HG03342 (cell line): Measurements from ENCODE around the gene ECSCR.
"Not testable (repeated sequence)": the region's sequence is repeated elsewhere in the genome, so short reads cannot be mapped to it uniquely, and the experiment has no call there.

Experiments
- ATAC-seq: cut with Tn5 transposase; IDR thresholded peaks from one replicate; pipeline ENCODE4 v1.9.1; 2021; ENCODE audit warnings: mild to moderate bottlenecking, moderate library complexity; ENCODE audit not compliant: unreplicated experiment

The ECSCR gene

GRCh38 chr5:139414581-139415130, 47.9 kb downstream of the ECSCR start:
- ATAC-seq = no peak

- ATAC-seq = no peak
These were observed 48.6 kb downstream of the ECSCR start for GRCh38 chr5:139413963-139414362.

- no peak for ATAC-seq
These were observed 49.4 kb downstream of the ECSCR start for GRCh38 chr5:139413153-139413552.

GRCh38 chr5:139410993-139411828, 51.3 kb downstream of the ECSCR start:
- ATAC-seq = no peak

GRCh38 chr5:139410121-139410992, 52.2 kb downstream of the ECSCR start:
- ATAC-seq = no peak

GRCh38 chr5:139409116-139409515, 53.4 kb downstream of the ECSCR start:
- not testable (repeated sequence) for ATAC-seq

GRCh38 chr5:139408191-139408590, 54.4 kb downstream of the ECSCR start:
- no peak for ATAC-seq

- ATAC-seq = no peak
These were observed 55.0 kb downstream of the ECSCR start for GRCh38 chr5:139407517-139407916.

- ATAC-seq = no peak
These were observed 55.6 kb downstream of the ECSCR start for GRCh38 chr5:139406963-139407362.

- no peak for ATAC-seq
These were observed 58.1 kb downstream of the ECSCR start for GRCh38 chr5:139404484-139404840.

- ATAC-seq = peak; percentile 81
These were observed 58.6 kb downstream of the ECSCR start, which contains the start of gene SPATA24 for GRCh38 chr5:139403787-139404483. TSS of gene SPATA24 (minus strand) at chr5:139404089. CDS start at chr5:139404060, 29 bp downstream.

- no peak for ATAC-seq
These were observed 59.1 kb downstream of the ECSCR start for GRCh38 chr5:139403418-139403786.

- no peak for ATAC-seq
These were observed 59.9 kb downstream of the ECSCR start for GRCh38 chr5:139402561-139403158.

- no peak for ATAC-seq
These were observed 61.0 kb downstream of the ECSCR start for GRCh38 chr5:139401546-139401945.

- no peak for ATAC-seq
These were observed 62.9 kb downstream of the ECSCR start for GRCh38 chr5:139399501-139400121.
